RWPE2 (cell line): ENCODE data around the gene NKAIN2.
A peak's percentile ranks its signal among the peaks of the same experiment; 100 is the strongest.

Experiments used
- ATAC-seq: fragments of 200-7000 bp; cut with Tn5 transposase; 3 replicates; pipeline ENCODE4 v1.9.1; 2021; ENCODE audit warnings: low read depth
- DNase-seq: peaks from one replicate; pipeline ENCODE4 v3.0.0-alpha.2; 2020; ENCODE audit warnings: low spot score
- H3K27ac ChIP-seq: fragments of 450-650 bp; 2 replicates; pipeline ENCODE4 v1.5.1; 2017; ENCODE audit warnings: mild to moderate bottlenecking; ENCODE audit not compliant: poor library complexity, severe bottlenecking
- H3K27me3 ChIP-seq: fragments of 250-450 bp; sonication (Bioruptor Pico); 2 replicates; pipeline ENCODE4 v1.5.1; 2021; ENCODE audit warnings: mild to moderate bottlenecking, moderate library complexity; ENCODE audit not compliant: insufficient read depth, poor library complexity, severe bottlenecking
- H3K36me3 ChIP-seq: fragments of 250-450 bp; sonication (Bioruptor Pico); 2 replicates; pipeline ENCODE4 v1.5.1; 2020; ENCODE audit warnings: low read depth, mild to moderate bottlenecking, moderate library complexity
- H3K4me1 ChIP-seq: fragments of 250-450 bp; sonication (Bioruptor Pico); 2 replicates; pipeline ENCODE4 v1.5.1; 2021; ENCODE audit warnings: mild to moderate bottlenecking, moderate library complexity; ENCODE audit not compliant: insufficient read depth, poor library complexity, severe bottlenecking
- H3K4me3 ChIP-seq: fragments of 250-450 bp; sonication (Bioruptor Pico); 2 replicates; pipeline ENCODE4 v1.5.1; 2021; ENCODE audit warnings: mild to moderate bottlenecking, moderate library complexity; ENCODE audit not compliant: severe bottlenecking
- H3K9me3 ChIP-seq: fragments of 250-450 bp; sonication (Bioruptor Pico); 2 replicates; pipeline ENCODE4 v1.5.1; 2021; ENCODE audit warnings: mild to moderate bottlenecking, moderate library complexity; ENCODE audit not compliant: severe bottlenecking
- TF ChIP-seq, protein P1 (sequence below): fragments of 450-650 bp; IDR thresholded peaks from one replicate; pipeline ENCODE4 v1.5.1; 2017; ENCODE audit warnings: mild to moderate bottlenecking, moderate library complexity; ENCODE audit not compliant: poor library complexity, severe bottlenecking

NKAIN2 gene

DNA sequence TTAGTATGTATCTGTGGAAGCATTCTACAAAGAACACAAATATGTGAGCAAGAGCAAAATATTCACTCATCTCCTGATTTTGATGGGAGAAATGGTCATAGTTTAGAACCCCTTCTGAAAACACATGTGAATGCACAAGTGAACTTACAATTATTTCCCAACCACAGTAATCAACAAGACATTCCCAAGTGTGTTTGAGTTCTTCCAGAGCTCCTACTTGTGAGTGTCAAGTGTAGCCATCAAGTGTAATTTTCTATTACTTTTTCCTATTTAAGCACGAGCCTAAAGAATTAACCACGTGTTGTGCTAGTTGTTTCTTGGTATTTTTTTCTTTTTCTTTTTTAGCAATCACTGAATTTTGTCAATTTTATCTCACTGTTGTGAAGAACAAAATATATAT is 402.3 kb downstream of the NKAIN2 start:
- no peaks in the 10 kb centered on the region for H3K27me3 ChIP-seq
- H3K4me1 ChIP-seq, result peaks cover 24% of the 10 kb centered on the region
- no peak for ATAC-seq
- DNase-seq, result no peak
- H3K27ac ChIP-seq, result no peak overlapping the region
- H3K36me3 ChIP-seq, result no peaks in the 10 kb centered on the region
- no peaks in the 10 kb centered on the region for H3K9me3 ChIP-seq
- TF ChIP-seq, protein P1, sequence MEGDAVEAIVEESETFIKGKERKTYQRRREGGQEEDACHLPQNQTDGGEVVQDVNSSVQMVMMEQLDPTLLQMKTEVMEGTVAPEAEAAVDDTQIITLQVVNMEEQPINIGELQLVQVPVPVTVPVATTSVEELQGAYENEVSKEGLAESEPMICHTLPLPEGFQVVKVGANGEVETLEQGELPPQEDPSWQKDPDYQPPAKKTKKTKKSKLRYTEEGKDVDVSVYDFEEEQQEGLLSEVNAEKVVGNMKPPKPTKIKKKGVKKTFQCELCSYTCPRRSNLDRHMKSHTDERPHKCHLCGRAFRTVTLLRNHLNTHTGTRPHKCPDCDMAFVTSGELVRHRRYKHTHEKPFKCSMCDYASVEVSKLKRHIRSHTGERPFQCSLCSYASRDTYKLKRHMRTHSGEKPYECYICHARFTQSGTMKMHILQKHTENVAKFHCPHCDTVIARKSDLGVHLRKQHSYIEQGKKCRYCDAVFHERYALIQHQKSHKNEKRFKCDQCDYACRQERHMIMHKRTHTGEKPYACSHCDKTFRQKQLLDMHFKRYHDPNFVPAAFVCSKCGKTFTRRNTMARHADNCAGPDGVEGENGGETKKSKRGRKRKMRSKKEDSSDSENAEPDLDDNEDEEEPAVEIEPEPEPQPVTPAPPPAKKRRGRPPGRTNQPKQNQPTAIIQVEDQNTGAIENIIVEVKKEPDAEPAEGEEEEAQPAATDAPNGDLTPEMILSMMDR, result no peak
- no peak overlapping the region for H3K4me3 ChIP-seq

DNA sequence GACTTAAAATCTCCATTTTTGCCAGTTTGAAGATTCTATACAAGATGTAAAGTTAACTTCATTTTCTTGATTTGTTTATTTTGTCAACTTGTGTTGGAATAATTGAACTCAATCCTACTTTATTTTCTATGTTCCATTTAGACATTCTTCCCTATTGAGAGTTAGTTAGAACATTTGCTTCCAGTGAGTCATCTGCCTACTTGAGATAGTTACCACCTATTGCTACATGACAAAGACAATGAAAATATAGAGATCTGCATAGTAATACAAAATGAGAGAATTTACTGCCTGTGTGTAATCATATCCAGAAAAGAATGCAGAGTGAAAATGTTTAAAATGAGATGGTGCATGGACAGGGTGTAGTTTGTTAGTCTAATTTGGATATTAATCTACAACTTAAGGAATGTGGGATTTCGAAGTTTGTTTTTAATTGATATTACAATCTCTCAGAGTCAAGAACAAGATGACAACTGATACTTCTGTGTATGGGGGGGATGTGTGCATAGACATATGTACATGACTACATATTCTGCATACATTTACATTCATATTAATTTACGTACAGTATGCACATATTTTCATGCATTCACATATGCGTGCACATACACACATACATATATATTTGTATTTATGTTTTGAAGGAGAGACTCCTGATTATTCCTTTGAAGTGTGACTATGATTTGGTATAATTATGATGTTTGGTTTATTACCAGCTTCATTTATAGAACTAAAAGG is 420.1 kb downstream of the NKAIN2 start:
- Histone ChIP-seq H3K27me3 (no peaks in the 10 kb centered on the region), H3K4me3 (no peak overlapping the region), H3K27ac (peak overlapping the region; percentile 83), H3K9me3 (no peaks in the 10 kb centered on the region), H3K36me3 (no peaks in the 10 kb centered on the region), H3K4me1 (peaks cover 33% of the 10 kb centered on the region)
- DNase-seq (no peak), ATAC-seq (peak; percentile 95)
- TF ChIP-seq, protein P1, result no peak

DNA sequence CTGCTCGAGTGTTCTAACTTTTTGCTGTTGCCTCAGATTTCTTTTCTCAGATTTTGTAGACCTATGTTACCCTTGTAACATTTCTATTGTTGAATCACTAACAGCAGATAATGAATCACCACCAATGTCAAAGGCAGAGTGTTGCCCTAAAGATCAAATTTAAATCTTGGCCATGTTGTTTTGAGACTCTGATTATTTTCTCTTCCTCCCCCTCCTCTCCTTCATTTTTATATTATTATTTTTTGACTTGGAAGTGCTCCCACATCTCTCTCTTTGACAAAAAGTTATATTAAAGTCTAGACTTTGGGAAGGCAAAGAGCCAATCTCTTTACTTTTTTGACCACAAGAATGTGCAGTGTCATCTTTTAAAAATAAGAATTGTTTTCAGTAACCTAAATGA is 422.7 kb downstream of the NKAIN2 start:
- Histone ChIP-seq H3K27me3 (no peaks in the 10 kb centered on the region), H3K27ac (peak overlapping the region; percentile 83), H3K4me1 (peaks cover 33% of the 10 kb centered on the region), H3K4me3 (no peak overlapping the region), H3K9me3 (no peaks in the 10 kb centered on the region), H3K36me3 (no peaks in the 10 kb centered on the region)
- ATAC-seq (peak; percentile 78), DNase-seq (no peak)
- TF ChIP-seq, protein P1, result no peak

DNA sequence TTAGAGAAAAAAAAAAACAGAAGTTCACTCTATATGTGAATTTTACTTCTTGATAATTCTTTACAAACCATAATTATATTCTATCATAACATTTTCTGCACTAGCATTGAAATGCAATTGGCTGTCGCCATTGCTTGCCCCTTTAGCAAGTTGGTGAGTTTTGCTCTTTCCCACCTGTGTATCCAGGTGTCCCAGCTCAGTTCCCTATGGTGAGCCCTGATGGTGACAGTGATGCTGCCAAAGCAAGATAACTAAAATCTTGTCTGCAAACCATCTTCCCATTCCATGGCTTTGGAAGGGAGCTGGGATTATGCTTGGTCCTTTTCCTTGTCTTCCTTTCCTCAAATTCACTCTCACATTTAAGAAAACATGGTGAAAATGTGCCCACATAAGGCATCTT is 429.6 kb downstream of the NKAIN2 start:
- TF ChIP-seq, protein P1, result no peak
- no peaks in the 10 kb centered on the region for H3K27me3 ChIP-seq

DNA sequence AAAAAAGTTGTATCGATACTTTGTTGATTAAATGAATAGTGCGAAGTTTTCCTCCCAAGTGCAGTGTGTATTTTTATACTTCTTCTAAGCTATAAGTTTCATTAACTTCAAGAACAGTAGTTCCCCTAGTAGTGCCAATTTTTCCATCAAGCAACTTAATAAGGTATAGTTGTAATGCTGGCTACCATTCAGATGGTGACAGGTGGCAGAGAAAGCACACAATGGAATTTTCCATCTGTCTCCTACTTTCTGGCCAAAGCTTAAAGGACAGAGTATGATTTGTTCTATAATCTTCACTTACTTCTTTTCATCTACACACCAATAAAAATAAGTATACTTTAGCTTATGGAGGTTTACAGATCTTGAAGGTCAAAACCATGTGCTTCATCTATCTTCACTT is 431.1 kb downstream of the NKAIN2 start:
- Histone ChIP-seq H3K27ac (no peak overlapping the region), H3K4me1 (no peaks in the 10 kb centered on the region), H3K9me3 (no peaks in the 10 kb centered on the region), H3K36me3 (no peaks in the 10 kb centered on the region), H3K27me3 (no peaks in the 10 kb centered on the region), H3K4me3 (no peak overlapping the region)
- TF ChIP-seq, protein P1, result no peak
- no peak for ATAC-seq
- DNase-seq, result no peak

More for the DNA sequence above, 429.6 kb downstream of the NKAIN2 start:
- no peak for ATAC-seq
- Histone ChIP-seq H3K9me3 (no peaks in the 10 kb centered on the region), H3K4me1 (no peaks in the 10 kb centered on the region), H3K27ac (no peak overlapping the region), H3K36me3 (no peaks in the 10 kb centered on the region), H3K4me3 (no peak overlapping the region)
- DNase-seq, result no peak
